Measurements from ENCODE around the gene RABEP2. TPM values are rescaled to one million over a fixed set of nuclear protein-coding genes. Genes with fewer than 3 reads are reported as not detected.

RABEP2 gene
- polyA plus RNA-seq, 1 donor (not counting 4 experiments of a cell fraction or from before 2014, with no cell fraction given) = 8.7 TPM

DNA sequence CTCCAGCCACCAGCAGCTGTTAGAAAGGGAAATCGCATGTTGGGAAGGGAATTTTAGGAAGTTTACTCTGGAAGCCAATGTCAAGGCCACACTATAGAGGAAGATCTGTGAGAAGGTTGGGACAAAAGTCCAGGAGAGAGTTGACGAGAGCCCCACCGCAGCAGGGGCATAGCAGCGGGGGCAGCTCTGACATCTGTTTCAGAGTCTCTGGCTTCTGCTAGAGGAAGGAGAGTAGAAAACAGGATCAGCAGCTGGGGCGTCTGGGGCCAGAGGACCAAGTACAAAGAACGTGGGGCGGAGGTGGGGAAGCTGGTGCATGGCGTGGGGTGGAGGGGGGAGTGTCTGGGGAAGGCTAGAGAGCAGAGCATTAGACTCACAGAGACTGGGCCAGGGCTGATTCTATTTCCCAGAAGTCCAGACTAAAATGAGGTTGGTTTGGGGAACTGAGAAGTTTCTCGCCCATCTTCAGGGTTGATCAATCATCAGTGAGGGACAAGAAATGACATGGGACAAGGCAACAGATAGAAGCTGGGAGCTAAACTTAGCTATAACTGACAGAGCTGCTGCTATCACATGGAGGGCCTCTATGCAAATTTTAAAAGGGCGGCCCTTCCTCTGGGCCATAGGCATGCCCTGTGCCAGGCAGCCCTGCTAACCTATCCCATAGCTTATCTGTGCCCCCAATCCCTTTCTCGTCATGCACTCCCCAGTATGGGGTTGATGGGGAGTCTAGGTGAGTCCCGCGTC lies 1.2 kb downstream of the RABEP2 start:
- no peaks in the 10 kb centered on the region for H4K20me1 ChIP-seq (ENCODE audit: control insufficient read depth, extremely low read depth, insufficient read depth, low read length)
- FAIRE-seq (no peak), DNase-seq (ENCODE audit: low read depth, low spot score) (no peak)
- H3K27me3 ChIP-seq (ENCODE audit: control insufficient read depth, extremely low read depth, insufficient read depth, low read length) = no peaks in the 10 kb centered on the region
- peak overlapping the region; percentile 94 for H3K4me2 ChIP-seq (ENCODE audit: control insufficient read depth, extremely low read depth, insufficient read depth, low read depth, low read length)
- peak overlapping the region; percentile 68 to 75 (median 73) for H3K4me3 ChIP-seq (ENCODE audit: control insufficient read depth in 2 of 3, extremely low read depth in 1 of 3, insufficient read depth in 2 of 3, low read depth in 1 of 3, low read length in 3 of 3)
- no peaks in the 10 kb centered on the region for H3K9me1 ChIP-seq (ENCODE audit: control insufficient read depth, extremely low read depth, insufficient read depth, low read length)
- no peak for TF ChIP-seq EZH2 (IDR thresholded peaks at IDR 0.05; ENCODE audit: low read length)
- TF ChIP-seq, protein P1, sequence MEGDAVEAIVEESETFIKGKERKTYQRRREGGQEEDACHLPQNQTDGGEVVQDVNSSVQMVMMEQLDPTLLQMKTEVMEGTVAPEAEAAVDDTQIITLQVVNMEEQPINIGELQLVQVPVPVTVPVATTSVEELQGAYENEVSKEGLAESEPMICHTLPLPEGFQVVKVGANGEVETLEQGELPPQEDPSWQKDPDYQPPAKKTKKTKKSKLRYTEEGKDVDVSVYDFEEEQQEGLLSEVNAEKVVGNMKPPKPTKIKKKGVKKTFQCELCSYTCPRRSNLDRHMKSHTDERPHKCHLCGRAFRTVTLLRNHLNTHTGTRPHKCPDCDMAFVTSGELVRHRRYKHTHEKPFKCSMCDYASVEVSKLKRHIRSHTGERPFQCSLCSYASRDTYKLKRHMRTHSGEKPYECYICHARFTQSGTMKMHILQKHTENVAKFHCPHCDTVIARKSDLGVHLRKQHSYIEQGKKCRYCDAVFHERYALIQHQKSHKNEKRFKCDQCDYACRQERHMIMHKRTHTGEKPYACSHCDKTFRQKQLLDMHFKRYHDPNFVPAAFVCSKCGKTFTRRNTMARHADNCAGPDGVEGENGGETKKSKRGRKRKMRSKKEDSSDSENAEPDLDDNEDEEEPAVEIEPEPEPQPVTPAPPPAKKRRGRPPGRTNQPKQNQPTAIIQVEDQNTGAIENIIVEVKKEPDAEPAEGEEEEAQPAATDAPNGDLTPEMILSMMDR (optimal IDR thresholded peaks at IDR 0.05 in 1 of 3, IDR thresholded peaks at IDR 0.05 in 1 of 3, conservative IDR thresholded peaks at IDR 0.05 in 1 of 3; ENCODE audit: extremely low read depth in 1 of 3, insufficient read depth in 2 of 3, low read length in 3 of 3) = no peak
- dilution Hi-C loops (cut with MboI; ENCODE audit: extremely low pct_ligation_motif_present, low sequenced_read_pairs) = no loop called here
- H3K36me3 ChIP-seq (ENCODE audit: control insufficient read depth in 2 of 2, extremely low read depth in 1 of 2, insufficient read depth in 2 of 2, low read length in 2 of 2) = peaks cover 2 to 5% of the 10 kb centered on the region in 2 experiments
- H3K79me2 ChIP-seq (ENCODE audit: control insufficient read depth, insufficient read depth, low read length) = peaks cover 3% of the 10 kb centered on the region
- H3K9ac ChIP-seq (ENCODE audit: control insufficient read depth, extremely low read depth, insufficient read depth, low read length) = peak overlapping the region; percentile 69
- H2AFZ ChIP-seq (ENCODE audit: control insufficient read depth, low read length) = peak overlapping the region; percentile 91
- H3K27ac ChIP-seq (ENCODE audit: control insufficient read depth, insufficient read depth, low read length) = peak overlapping the region; percentile 60
- peaks cover 8% of the 10 kb centered on the region for H3K4me1 ChIP-seq (ENCODE audit: control insufficient read depth, extremely low read depth, insufficient read depth, low read length)
- no peaks in the 10 kb centered on the region for H3K9me3 ChIP-seq (ENCODE audit: control insufficient read depth, low read depth, low read length)

DNA sequence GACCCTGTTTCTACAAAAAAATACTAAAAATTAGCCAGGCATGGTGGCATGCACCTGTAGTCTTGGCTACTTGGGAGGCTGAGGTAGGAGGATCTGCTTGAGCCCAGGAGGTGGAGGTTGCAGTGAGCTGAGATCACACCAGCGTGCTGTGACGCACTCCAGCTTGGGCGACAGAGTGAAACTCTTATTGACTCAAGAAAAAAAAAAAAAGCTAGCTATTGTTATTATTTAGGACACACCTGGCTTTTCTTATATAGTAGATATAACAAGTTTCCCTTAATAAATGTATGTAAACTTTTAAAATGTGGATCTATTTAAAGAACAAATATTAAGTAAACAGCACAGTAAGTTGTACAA lies 1.8 kb downstream of the RABEP2 start:
- FAIRE-seq (no peak), DNase-seq (ENCODE audit: low read depth, low spot score) (no peak)
- H3K9me1 ChIP-seq (ENCODE audit: control insufficient read depth, extremely low read depth, insufficient read depth, low read length) = no peaks in the 10 kb centered on the region
- dilution Hi-C loops (cut with MboI; ENCODE audit: extremely low pct_ligation_motif_present, low sequenced_read_pairs) = no loop called here
- no peak overlapping the region for H3K27ac ChIP-seq (ENCODE audit: control insufficient read depth, insufficient read depth, low read length)
- no peaks in the 10 kb centered on the region for H4K20me1 ChIP-seq (ENCODE audit: control insufficient read depth, extremely low read depth, insufficient read depth, low read length)
- H2AFZ ChIP-seq (ENCODE audit: control insufficient read depth, low read length) = no peak overlapping the region
- peaks cover 3% of the 10 kb centered on the region for H3K79me2 ChIP-seq (ENCODE audit: control insufficient read depth, insufficient read depth, low read length)
- H3K4me3 ChIP-seq (ENCODE audit: control insufficient read depth in 2 of 3, extremely low read depth in 1 of 3, insufficient read depth in 2 of 3, low read depth in 1 of 3, low read length in 3 of 3) = no peak overlapping the region
- no peaks in the 10 kb centered on the region for H3K27me3 ChIP-seq (ENCODE audit: control insufficient read depth, extremely low read depth, insufficient read depth, low read length)
- peaks cover 8% of the 10 kb centered on the region for H3K4me1 ChIP-seq (ENCODE audit: control insufficient read depth, extremely low read depth, insufficient read depth, low read length)
- no peaks in the 10 kb centered on the region for H3K9me3 ChIP-seq (ENCODE audit: control insufficient read depth, low read depth, low read length)
- H3K36me3 ChIP-seq (ENCODE audit: control insufficient read depth in 2 of 2, extremely low read depth in 1 of 2, insufficient read depth in 2 of 2, low read length in 2 of 2) = peaks cover 5% of the 10 kb centered on the region in 2 experiments
- H3K9ac ChIP-seq (ENCODE audit: control insufficient read depth, extremely low read depth, insufficient read depth, low read length) = no peak overlapping the region
- no peak for TF ChIP-seq EZH2 (IDR thresholded peaks at IDR 0.05; ENCODE audit: low read length)
- TF ChIP-seq, protein P1 (optimal IDR thresholded peaks at IDR 0.05 in 1 of 3, IDR thresholded peaks at IDR 0.05 in 1 of 3, conservative IDR thresholded peaks at IDR 0.05 in 1 of 3; ENCODE audit: extremely low read depth in 1 of 3, insufficient read depth in 2 of 3, low read length in 3 of 3) = no peak
- H3K4me2 ChIP-seq (ENCODE audit: control insufficient read depth, extremely low read depth, insufficient read depth, low read depth, low read length) = no peak overlapping the region
